HUES64 (cell line): ENCODE measurements around the gene HPSE2.

ENCODE experiments used
- H3K27ac ChIP-seq: 2 replicates; pipeline ENCODE4 v1.7.0; 2013; ENCODE audit warnings: low read depth, low read length, inconsistent platforms
- H3K27me3 ChIP-seq: 2 replicates; pipeline ENCODE4 v1.6.1; 2013; ENCODE audit warnings: mild to moderate bottlenecking, low read length; ENCODE audit not compliant: insufficient read depth
- H3K36me3 ChIP-seq: 2 replicates; pipeline ENCODE4 v1.6.1; 2013; ENCODE audit warnings: mild to moderate bottlenecking, low read length; ENCODE audit not compliant: insufficient read depth
- H3K4me1 ChIP-seq: 2 replicates; pipeline ENCODE4 v1.6.1; 2013; ENCODE audit warnings: mild to moderate bottlenecking, low read length, moderate library complexity; ENCODE audit not compliant: insufficient read depth
- H3K4me3 ChIP-seq: 2 replicates; pipeline ENCODE4 v1.5.1; 2013; ENCODE audit warnings: mild to moderate bottlenecking, low read length, moderate library complexity
- H3K9ac ChIP-seq: 2 replicates; pipeline ENCODE4 v1.6.1; 2013; ENCODE audit warnings: mild to moderate bottlenecking, low read depth, low read length
- H3K9me3 ChIP-seq: 2 replicates; pipeline ENCODE4 v1.6.1; 2013; ENCODE audit warnings: low read depth, low read length; ENCODE audit not compliant: insufficient read depth
- WGBS: fragments of 150-250, 120-280 bp; methylation state at CpG from one replicate; pipeline ENCODE4 v1.1.7; 2013; ENCODE audit warnings: missing lambda C conversion rate; 5-methylcytosine and 5-hydroxymethylcytosine counted together

Gene HPSE2

GRCh38 chr10:98790817-98791216, 444.8 kb downstream of the HPSE2 start:
- Histone ChIP-seq H3K27me3 (no peaks in the 10 kb centered on the region), H3K4me1 (no peaks in the 10 kb centered on the region), H3K9me3 (no peaks in the 10 kb centered on the region), H3K4me3 (no peak overlapping the region), H3K36me3 (no peaks in the 10 kb centered on the region), H3K27ac (no peak overlapping the region), H3K9ac (no peak overlapping the region)

- no peaks in the 10 kb centered on the region for H3K4me1 ChIP-seq
- 93% methylated on average over 2 of the region's 3 CpGs for WGBS
- no peak overlapping the region for H3K27ac ChIP-seq
- no peaks in the 10 kb centered on the region for H3K9me3 ChIP-seq
- H3K27me3 ChIP-seq, result no peaks in the 10 kb centered on the region
- no peak overlapping the region for H3K9ac ChIP-seq
- H3K4me3 ChIP-seq, result no peak overlapping the region
- no peaks in the 10 kb centered on the region for H3K36me3 ChIP-seq
Observed at GRCh38 chr10:98778277-98778759, 457.3 kb downstream of the HPSE2 start.

- Histone ChIP-seq H3K27ac (no peak overlapping the region), H3K9me3 (peaks cover 4% of the 10 kb centered on the region), H3K4me3 (no peak overlapping the region), H3K27me3 (no peaks in the 10 kb centered on the region), H3K4me1 (no peaks in the 10 kb centered on the region), H3K36me3 (no peaks in the 10 kb centered on the region), H3K9ac (no peak overlapping the region)
- 77% methylated on average over 3 of the region's 3 CpGs for WGBS
Observed at GRCh38 chr10:98758463-98758862, 477.2 kb downstream of the HPSE2 start.

GRCh38 chr10:98748298-98748697, 487.4 kb downstream of the HPSE2 start:
- Histone ChIP-seq H3K9me3 (peaks cover 3% of the 10 kb centered on the region), H3K4me1 (no peaks in the 10 kb centered on the region), H3K9ac (no peak overlapping the region), H3K27me3 (no peaks in the 10 kb centered on the region), H3K27ac (no peak overlapping the region), H3K36me3 (no peaks in the 10 kb centered on the region), H3K4me3 (no peak overlapping the region)
- WGBS, result no CpG with 5 or more reads among the region's 1 CpG

GRCh38 chr10:98745645-98746044, 490.0 kb downstream of the HPSE2 start:
- no peaks in the 10 kb centered on the region for H3K9me3 ChIP-seq
- H3K27ac ChIP-seq, result no peak overlapping the region
- 97% methylated on average over 2 of the region's 2 CpGs for WGBS
- no peaks in the 10 kb centered on the region for H3K4me1 ChIP-seq
- H3K4me3 ChIP-seq, result no peak overlapping the region
- H3K27me3 ChIP-seq, result no peaks in the 10 kb centered on the region
- H3K36me3 ChIP-seq, result no peaks in the 10 kb centered on the region
- H3K9ac ChIP-seq, result no peak overlapping the region

- 93% methylated on average over 1 of the region's 1 CpG for WGBS
- Histone ChIP-seq H3K27ac (no peak overlapping the region), H3K4me3 (no peak overlapping the region), H3K9ac (no peak overlapping the region), H3K9me3 (no peaks in the 10 kb centered on the region), H3K4me1 (no peaks in the 10 kb centered on the region), H3K27me3 (no peaks in the 10 kb centered on the region), H3K36me3 (no peaks in the 10 kb centered on the region)
Observed at GRCh38 chr10:98720551-98720950, 515.1 kb downstream of the HPSE2 start.

- Histone ChIP-seq H3K27ac (no peak overlapping the region), H3K27me3 (no peaks in the 10 kb centered on the region), H3K9me3 (no peaks in the 10 kb centered on the region), H3K4me3 (no peak overlapping the region), H3K9ac (no peak overlapping the region), H3K36me3 (no peaks in the 10 kb centered on the region), H3K4me1 (no peaks in the 10 kb centered on the region)
- no CpG with 5 or more reads among the region's 1 CpG for WGBS
Observed at GRCh38 chr10:98713586-98713985, 522.1 kb downstream of the HPSE2 start.

GRCh38 chr10:98696516-98696915, 539.1 kb downstream of the HPSE2 start:
- H3K4me3 ChIP-seq, result no peak overlapping the region
- no peaks in the 10 kb centered on the region for H3K36me3 ChIP-seq
- WGBS, result 85% methylated on average over 5 of the region's 5 CpGs
- H3K4me1 ChIP-seq, result no peaks in the 10 kb centered on the region
- H3K9ac ChIP-seq, result no peak overlapping the region
- H3K27me3 ChIP-seq, result no peaks in the 10 kb centered on the region
- H3K9me3 ChIP-seq, result no peaks in the 10 kb centered on the region
- H3K27ac ChIP-seq, result no peak overlapping the region

GRCh38 chr10:98694883-98695282, 540.8 kb downstream of the HPSE2 start:
- no peak overlapping the region for H3K9ac ChIP-seq
- no peaks in the 10 kb centered on the region for H3K27me3 ChIP-seq
- H3K4me3 ChIP-seq, result no peak overlapping the region
- no peaks in the 10 kb centered on the region for H3K4me1 ChIP-seq
- H3K36me3 ChIP-seq, result no peaks in the 10 kb centered on the region
- H3K9me3 ChIP-seq, result no peaks in the 10 kb centered on the region
- H3K27ac ChIP-seq, result no peak overlapping the region

- WGBS, result 96% methylated on average over 2 of the region's 2 CpGs
- H3K9me3 ChIP-seq, result no peaks in the 10 kb centered on the region
- H3K27ac ChIP-seq, result no peak overlapping the region
- no peaks in the 10 kb centered on the region for H3K27me3 ChIP-seq
- no peaks in the 10 kb centered on the region for H3K4me1 ChIP-seq
- no peaks in the 10 kb centered on the region for H3K36me3 ChIP-seq
- no peak overlapping the region for H3K9ac ChIP-seq
- no peak overlapping the region for H3K4me3 ChIP-seq
Observed at GRCh38 chr10:98694014-98694413, 541.6 kb downstream of the HPSE2 start.

GRCh38 chr10:98687685-98688084, 548.0 kb downstream of the HPSE2 start:
- peaks cover 16% of the 10 kb centered on the region; the same call in 1 of the 2 replicates for H3K9me3 ChIP-seq
- H3K36me3 ChIP-seq, result no peaks in the 10 kb centered on the region
- no peak overlapping the region for H3K27ac ChIP-seq
- H3K9ac ChIP-seq, result no peak overlapping the region
- H3K4me1 ChIP-seq, result no peaks in the 10 kb centered on the region
- no peak overlapping the region for H3K4me3 ChIP-seq
- no peaks in the 10 kb centered on the region for H3K27me3 ChIP-seq
- no CpG with 5 or more reads among the region's 1 CpG for whole genome bisulfite sequencing
